NCI-H1092 (cell line): ENCODE results near the gene SMYD3.

ENCODE experiments used
- DNase-seq: peaks from one replicate; lab custom pipeline; 2025; lab: John Stamatoyannopoulos, UW

SMYD3 gene

DNA sequence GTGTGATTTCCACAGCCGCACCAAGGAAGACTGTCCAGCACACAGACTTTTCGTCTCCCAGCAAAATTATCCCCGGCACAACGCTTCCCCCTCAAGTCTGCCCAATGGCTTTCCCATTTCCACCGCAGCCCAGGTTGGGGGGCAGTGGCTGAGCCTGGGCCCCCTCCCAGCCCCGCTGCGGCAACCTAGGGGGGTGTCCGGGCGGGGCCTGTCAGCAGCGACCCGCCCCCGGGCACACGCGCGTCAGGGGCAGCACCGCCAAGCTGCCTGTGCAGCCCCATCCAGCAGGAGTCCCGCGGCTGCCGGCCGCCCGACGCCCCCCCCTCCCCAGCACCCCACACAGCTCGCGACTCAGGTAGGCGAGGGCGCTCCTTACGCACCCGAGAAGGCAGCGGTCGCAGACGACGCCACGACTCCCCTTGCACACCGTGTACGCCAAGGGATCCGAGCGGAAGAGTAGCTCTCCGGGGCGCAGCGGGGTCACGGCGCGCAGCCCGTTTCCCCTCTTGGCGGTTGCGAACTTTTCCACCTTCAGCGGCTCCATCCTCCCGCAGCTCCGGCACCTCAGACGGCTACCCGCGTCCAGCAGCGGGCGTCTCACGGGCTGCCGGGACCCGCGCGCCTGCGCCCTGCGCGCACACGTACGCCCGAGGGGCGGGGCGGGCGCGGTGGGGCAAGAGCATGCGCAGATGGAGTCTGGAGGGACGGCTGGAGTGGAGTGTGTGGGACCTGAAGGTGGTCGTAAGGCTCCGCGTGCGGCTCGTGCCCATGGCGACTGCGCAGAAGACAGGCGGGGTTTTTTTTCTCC, at the start of gene SMYD3:
Gene SMYD3, minus strand, starts transcription at position 606 of the 808 bp plus-strand sequence.
- peak; percentile 88 for DNase-seq

DNA sequence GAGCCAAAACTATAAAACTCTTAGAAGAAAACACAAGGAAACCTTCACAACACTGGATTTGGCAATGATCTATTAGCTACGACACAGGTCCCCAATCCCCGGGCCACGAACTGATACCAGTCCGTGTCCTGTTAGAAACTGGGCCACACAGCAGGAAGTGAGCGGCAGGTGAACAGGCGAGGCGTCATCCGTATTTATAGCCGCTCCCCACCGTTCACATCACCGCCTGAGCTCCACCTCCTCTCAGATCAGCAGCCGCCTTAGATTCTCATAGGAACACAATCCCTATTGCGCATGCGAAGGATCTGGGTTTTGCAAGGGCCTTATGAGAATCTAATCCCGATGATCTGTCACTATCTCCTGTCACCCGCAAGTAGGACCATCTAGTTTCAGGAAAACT, 47.1 kb upstream of the SMYD3 start:
- no peak for DNase-seq

DNA sequence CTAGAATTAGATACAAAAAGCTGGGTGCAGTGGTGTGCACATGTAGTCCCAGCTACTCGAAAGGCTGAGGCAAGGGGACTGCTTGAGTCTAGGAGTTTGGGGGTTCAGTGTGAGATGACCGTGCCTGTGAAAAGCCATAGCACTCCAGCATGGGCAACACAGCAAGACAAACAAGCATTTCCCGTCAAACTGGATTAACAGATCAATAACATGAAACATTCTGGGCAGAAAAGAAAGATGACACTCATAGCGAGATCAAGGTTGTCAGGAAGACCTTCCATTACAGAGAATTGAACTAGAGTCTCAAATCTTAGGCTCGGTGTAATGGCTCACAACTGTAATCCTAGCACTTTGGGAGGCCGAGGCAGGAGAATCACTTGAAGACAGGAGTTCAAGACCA, 45.0 kb upstream of the SMYD3 start:
- no peak for DNase-seq

DNA sequence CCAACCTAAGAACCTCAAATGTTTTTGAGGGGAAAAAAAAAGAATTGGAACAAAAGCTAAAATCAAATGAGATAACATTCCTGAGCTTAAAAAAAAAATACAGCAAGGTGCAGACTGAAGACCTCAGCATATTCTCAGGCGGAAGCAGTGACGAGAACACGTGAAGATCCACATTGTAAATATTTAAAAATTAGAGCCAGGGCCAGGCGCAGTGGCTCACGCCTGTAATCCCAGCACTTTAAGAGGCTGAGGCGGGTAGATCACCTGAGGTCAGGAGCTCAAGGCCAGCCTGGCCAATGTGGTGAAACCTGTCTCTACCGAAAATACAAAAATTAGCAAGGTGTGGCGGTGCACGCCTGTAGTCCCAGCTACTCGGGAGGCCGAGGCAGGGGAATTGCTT, 43.3 kb upstream of the SMYD3 start:
- no peak for DNase-seq

DNA sequence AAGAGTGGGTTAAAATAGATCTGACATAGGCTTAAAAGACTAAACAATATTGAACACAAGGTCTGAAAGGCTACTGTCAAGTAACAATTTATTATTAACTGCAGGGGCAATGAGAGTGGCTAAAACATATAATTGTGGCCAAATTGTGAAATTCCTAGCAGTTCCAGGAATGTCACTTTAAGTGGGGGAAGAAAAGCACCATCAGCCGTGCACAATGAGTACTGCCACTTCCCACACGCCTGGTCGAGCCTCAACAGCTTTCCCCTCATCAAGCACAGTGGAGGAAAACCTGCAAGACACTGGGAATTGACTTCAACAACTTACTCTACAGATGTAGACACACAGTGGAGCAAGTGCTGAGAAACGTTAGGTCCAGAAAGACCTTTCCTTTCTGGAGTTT, 42.6 kb upstream of the SMYD3 start:
- no peak for DNase-seq

DNA sequence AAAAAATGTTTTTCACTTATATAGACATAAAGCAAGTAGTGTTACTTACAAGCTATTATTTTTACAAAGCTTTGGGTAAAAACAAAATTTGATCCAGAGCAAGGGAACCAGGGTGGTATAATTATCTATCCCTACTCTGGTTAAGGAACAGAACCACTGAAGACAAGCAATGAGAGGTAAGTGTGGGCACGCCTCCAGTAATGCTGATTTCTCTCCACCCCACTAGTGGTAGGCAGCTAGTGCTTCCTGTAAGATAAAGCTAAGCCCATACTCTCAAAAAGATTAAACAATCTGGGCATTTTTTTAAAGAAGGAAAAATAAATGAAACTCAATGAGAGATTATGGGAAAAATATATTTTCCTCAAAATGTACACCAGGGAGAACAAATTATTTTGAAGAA, 36.9 kb upstream of the SMYD3 start:
- DNase-seq, result no peak

DNA sequence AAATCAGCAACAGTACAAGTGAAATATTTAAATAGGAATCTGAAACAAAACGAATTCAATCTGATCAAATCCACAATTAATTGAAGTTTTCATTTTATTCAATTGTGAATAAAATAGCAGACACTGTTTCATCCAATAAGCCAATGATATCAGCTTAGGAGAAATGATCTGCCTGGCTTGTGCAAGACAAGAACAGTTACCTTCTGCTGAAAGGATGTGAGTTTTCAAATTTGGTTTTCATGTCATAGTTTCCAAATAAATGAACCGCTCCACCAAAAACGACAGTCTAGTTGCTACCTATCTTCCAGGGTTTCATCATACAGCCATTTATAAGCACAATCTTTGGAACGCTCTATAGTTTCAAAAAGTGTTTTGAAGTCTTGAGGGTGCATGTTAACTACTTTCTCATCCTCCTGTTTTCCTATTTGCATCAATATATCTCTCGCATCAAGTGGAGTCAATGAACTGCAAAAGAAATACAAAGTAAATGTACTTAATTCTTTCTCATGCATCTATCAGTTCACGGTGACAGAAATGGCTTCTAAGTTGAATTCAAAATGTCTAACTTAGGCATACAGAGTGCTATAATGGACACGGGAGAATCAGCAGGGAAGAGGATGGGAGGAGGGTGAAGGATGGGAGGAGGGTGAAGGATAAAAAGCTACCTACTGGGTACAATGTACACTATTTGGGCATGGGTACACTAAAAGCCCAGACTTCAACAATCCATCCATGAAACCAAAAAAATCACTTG, 33.8 kb upstream of the SMYD3 start:
- no peak for DNase-seq

DNA sequence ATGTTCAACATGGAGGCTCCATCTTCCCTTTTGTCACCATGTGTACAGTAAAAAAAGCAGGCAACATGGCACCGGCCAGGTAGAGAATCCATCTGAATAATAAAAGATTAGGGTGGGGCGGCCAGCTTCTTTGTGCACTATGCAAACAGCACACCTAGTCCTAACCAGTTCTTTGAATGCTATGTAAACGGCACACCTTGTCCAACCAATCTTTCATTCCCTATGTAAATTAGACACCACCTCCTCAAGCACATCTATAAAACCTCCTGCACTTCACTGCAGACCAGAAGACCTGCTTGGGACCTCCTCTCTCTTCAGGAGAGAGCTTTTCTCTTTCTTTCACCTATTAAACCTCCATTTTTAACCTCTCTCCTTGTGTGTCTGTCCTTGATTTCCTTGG, 30.8 kb upstream of the SMYD3 start:
- DNase-seq, result no peak

DNA sequence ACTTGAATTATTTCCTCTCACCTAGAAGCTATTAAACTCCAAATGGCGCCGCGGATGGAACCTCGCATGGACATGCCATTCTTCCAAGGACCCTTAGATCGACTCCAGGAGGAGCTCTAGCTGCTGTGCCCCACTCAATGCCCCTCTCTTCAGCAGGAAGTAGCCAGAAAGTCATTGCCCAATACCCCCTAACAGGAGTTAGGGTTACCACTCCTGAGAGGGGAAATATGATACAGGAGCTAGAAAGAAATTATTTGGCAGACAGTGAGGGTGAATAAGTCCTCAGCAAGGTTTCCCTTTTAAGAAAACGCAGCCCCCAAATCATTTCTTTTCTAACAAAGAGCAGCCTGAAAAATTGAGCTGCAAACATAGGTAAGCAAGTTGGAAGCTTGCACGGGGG, 30.4 kb upstream of the SMYD3 start:
- DNase-seq, result no peak

DNA sequence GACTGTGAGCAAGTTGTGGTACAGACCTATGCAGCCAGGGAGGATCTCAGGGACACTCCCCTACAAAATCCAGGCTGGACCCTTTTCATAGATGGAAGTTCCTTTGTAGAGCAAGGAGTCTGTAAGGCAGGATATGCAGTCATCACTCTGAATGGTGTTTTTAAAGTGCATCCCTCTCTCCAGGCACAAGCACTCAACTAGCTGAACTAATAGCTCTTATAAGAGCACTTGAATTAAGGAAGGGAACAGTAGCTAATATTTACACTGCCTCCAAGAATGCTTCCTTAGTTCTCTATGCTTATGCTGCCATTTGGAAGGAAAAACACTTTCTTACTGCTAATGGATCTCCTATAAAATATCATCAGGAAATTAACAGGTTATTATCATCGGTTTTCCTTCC, 27.0 kb upstream of the SMYD3 start:
- no peak for DNase-seq

DNA sequence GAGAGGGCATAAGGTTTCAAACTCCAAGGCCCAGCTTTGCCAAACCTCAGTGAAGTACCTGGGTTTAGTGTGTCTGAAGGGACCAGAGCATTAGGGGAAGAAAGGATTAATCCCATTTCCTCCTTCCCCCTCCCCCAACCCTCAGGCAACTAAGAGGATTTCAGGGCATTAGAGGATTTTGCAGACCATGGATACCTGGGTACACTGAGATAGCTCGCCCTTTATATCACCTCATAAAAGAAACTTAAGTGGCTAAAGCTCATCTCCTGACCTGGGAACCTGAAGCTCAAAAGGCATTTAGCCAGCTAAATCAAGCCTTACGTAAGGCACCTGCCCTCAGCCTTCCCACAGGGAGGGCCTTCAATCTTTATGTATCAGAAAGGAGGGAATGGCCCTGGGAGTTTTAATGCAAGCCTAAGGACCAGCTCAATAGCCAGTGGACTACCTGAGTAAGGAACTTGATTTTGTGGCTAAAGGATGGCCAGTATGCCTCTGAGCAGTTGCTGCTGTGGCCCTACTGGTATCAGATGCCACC, 26.4 kb upstream of the SMYD3 start:
- no peak for DNase-seq

DNA sequence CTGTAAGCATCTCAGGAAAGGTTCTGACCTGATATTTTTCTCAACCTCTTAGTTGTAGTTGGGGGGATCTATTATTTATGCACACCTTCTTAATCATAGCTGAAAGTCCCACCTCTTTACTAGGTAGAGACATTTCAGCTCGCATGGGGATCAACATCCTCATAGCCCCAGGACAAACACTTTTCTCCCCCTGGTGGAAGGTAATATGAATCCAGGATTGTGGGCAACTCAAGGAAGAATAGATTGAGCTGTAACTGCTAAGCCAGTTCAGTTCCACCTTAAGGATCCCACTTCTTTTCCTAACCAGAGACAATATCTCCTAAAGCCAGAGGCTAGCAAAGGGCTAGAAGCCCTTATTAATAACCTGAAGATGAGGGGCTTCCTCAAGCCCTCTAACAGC, 25.4 kb upstream of the SMYD3 start:
- DNase-seq, result no peak

DNA sequence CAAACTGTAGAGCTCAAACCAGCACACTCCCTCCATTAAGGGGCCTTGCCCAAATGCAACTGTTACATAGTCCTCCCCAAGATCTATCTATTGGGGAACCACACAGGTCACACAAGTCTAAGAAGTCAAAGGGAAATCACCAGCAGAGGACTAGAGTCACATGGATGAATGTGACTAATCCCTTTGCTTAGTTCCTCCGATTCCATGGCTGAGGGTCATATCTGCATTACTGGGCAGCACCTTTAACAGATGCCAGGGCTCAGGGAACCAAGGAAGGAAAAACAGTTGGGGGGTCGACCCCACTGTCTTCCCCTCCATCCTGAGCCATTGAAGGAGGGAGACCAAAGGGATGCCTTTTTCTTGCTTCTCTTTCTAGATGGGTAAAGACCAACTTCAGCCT, 23.4 kb upstream of the SMYD3 start:
- no peak for DNase-seq

DNA sequence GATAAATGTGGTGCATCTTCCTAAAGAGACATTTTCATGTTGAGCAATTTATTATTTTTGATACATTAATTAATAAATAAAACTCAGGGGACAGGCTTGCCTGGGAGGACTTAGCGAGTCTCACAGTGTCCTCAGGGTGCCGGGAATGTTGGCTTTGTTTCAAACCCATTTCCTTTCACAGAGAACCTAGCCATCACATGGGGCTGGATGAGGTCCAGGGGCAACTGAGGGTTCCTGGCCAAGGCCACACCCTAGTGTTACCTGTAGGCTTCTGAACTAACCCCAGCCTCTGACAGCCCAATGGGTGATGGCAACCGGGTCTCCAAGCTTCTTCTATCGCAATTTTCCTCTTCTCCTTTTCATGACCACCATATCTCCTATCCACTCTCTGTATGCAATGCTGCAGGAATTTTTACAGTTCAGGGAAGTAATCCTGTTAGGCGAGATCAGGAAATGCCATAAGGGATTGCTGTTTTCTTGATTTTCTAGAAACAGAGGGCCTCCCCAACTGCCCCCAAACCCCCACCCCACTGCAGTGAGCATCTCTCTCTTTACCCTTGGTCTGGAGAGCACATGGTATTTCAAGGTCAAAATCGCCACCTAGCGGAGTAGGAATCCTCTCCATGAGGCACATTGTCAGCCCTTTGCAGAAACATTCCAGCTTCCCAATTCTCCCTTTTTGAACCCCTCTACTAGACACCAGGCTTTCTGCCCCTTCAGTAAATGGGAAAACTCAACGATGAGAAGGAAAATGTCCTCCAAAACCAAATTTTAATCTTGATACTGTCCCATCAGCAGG, 22.1 kb upstream of the SMYD3 start:
- DNase-seq, result no peak

DNA sequence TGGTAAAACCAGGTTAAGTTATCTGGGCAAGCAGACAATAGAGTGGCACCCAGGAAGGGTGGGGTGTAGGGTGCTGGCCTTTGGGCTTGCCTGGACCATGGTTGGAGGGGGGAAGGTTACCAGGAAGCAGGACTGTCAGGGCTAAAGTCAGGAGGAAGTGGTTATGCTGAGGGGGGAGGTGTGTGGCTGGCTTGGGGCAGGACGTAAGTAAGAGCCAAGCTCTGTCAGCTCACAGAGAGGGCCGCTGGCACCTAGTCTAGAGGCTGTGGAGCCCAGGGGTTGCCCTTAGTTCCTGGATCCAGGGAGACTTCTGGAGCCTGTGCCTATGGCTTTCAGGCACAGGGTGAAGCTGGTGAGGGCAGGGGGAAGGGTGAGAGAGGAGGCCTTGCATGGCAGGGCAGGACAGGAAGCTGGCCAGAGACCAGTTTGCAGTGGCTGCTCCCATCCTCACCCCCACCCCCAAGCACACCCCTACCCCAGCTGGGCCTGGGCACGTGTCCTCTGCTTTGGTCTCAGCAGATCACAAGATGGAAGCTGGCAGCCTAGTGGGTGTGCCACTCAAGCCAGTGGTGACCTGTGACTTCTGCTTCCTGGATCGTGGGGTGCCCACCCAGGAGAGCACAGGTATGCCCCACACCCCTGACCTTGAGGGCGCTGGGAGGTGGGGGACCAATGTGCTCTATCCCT, 20.5 kb upstream of the SMYD3 start:
- no peak for DNase-seq

DNA sequence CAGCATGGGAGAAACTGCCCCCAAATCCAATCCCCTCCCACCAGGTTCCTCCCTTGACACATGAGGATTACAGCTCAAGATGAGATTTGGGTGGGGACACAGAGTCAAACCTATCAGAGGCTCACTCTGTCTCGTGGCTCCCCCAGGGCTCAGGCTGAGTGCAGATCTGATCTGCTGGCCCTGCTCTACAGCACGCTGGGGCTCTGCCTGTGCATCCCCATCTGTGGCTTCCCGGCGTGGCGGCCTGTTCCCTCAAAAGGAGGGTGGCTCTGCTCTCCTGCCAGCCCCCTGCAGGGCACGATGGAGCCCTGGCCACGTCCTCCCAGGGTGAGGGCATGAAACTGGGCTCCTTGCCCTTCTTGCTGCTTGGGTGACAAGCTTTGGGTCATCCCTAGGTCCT, 19.8 kb upstream of the SMYD3 start:
- no peak for DNase-seq

DNA sequence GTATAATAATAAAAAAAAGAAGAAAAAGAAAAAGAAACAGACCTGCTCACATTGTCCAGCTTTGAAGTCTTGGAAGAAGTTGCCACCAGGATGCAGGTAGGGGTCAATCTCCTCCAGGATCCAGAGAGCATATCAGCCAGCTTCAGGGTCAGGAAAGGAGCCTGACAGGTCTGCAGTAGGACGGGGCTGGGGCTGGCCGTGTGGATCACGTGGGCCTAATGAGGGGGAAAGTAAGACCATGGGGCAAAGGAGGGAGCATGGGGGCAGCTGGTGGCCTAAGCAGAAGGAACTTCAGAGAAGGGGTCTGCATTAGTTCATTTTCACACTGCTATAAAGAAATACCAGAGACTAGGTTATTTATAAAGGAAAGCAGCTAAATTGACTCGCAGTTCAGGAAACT, 19.3 kb upstream of the SMYD3 start:
- no peak for DNase-seq

DNA sequence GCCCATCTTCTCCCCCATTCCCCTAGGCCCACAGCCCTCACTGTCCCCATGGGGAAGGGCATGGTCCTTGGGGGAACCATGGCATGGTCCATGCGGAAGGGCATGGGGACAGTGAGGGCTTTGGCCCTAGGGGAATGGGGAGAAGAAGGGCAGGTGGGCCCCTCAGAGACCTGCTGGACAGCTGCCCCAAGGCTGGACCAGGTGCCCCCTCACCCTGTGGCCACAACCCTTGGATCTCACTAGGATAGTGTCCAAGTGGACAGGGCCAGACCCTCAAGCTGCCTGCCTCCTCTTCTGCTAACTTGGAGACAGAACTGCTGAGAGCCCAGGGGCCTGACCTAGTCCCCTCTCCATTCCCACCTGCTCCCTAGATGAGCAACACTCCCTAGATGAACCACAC, 12.4 kb upstream of the SMYD3 start:
- DNase-seq, result no peak

DNA sequence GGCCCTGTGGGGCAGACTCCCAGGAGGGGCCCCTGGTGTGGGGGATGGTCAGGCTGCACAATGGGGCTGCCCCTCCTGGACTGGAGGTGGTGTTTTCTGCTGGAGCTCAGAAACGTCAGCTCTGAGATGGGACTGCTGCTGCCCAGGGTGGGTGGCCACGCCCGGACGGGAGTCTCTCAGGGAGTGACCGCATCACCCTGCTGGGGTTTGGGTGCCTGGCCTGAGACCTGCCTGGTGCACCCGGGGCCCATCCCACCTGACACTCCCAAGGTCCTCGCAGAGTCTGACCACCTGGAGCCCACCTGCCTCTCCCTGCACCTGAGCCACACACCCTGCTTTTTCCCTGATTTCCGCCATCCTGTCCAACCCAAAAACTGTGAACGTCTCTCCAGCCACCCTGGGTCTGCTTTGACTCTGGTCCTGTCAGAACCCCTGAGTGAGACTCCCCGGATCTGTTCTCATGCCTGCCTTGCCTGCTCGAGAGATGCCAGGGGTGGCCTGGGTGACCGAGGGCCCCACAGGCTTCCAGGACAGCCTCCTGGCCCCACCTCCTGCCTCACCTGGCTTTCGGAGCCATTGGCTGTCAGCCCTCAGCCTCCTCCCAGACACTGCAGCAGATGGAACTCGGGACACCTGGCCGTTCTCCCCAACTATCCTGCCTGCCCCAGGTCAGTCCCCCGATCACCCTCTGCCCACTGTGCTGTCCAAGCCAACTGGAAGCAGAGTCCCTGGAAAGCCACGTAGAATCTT, 11.6 kb upstream of the SMYD3 start:
- DNase-seq, result no peak

DNA sequence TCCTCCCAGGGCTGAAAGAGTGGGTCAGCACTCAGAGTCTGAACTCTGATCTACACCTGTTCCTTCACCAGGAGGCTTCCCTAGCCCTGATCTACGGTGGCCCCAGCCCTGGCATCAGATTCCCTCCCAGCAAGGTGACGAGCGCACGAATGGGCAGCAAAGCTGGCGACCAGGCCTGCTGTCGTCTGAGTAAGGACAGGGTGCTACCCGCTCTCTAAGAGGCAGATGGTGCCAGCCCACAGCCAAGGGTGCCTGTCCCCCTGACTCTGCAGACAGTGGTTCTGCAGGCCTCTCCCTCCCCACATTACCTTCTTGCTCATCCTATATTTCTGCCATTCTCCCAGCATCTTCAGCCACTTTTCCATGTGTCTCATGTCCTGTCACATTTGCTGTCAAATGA, 10.3 kb upstream of the SMYD3 start:
- DNase-seq, result no peak

DNA sequence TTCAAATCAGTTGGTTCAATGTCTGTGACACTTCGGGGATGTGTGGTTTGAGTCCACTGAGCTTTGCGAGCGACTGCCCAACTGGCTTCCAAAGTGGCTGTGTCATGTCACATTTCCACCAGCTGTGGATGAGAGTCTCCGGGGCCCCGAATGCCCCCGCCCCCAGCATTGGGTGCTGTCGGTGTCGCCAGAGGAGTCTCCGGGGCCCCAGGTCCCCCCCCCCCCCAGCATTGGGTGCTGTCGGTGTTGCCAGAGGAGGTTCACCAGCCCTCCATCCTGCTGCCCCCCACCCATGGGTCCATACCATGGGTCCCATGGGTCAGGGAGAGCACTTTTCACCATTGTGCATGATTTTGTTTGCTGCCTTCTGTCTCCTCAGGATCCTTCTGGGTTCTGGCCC, 9.0 kb upstream of the SMYD3 start:
- no peak for DNase-seq
